GM18907 (cell line): ENCODE data around the gene ANXA1.

Experiments
- ATAC-seq: cut with Tn5 transposase; IDR thresholded peaks from one replicate; pipeline ENCODE4 v1.9.1; 2021; ENCODE audit warnings: mild to moderate bottlenecking, moderate library complexity; ENCODE audit not compliant: unreplicated experiment

Gene ANXA1

GRCh38 chr9:73151653-73152542 is at the start of gene ANXA1:
Gene ANXA1 (plus strand): TSS chr9:73151865. CDS start chr9:73158536, 6,671 bp downstream.
- no peak for ATAC-seq

GRCh38 chr9:73104342-73104741 is 47.3 kb upstream of the ANXA1 start:
- no peak for ATAC-seq

GRCh38 chr9:73104921-73105320 is 46.7 kb upstream of the ANXA1 start:
- ATAC-seq: no peak

GRCh38 chr9:73107489-73108069 is 44.1 kb upstream of the ANXA1 start:
- ATAC-seq: peak; percentile 93

- ATAC-seq: no peak
Measured at GRCh38 chr9:73114058-73114457, 37.6 kb upstream of the ANXA1 start.

- no peak for ATAC-seq
Measured at GRCh38 chr9:73114958-73115357, 36.7 kb upstream of the ANXA1 start.

- ATAC-seq: no peak
Measured at GRCh38 chr9:73116031-73116430, 35.6 kb upstream of the ANXA1 start.

- no peak for ATAC-seq
Measured at GRCh38 chr9:73116880-73117279, 34.8 kb upstream of the ANXA1 start.

- no peak for ATAC-seq
Measured at GRCh38 chr9:73118286-73118685, 33.4 kb upstream of the ANXA1 start.

GRCh38 chr9:73118898-73119554 is 32.6 kb upstream of the ANXA1 start:
- no peak for ATAC-seq

GRCh38 chr9:73121375-73121935 is 30.2 kb upstream of the ANXA1 start:
- no peak for ATAC-seq

GRCh38 chr9:73125651-73126050 is 26.0 kb upstream of the ANXA1 start:
- ATAC-seq: no peak

- no peak for ATAC-seq
Measured at GRCh38 chr9:73129941-73130685, 21.6 kb upstream of the ANXA1 start.

GRCh38 chr9:73131461-73131860 is 20.2 kb upstream of the ANXA1 start:
- no peak for ATAC-seq

GRCh38 chr9:73132034-73132776 is 19.5 kb upstream of the ANXA1 start:
- peak; percentile 96 for ATAC-seq

- ATAC-seq: no peak
Measured at GRCh38 chr9:73133022-73133651, 18.5 kb upstream of the ANXA1 start.

- peak; percentile 52 for ATAC-seq
Measured at GRCh38 chr9:73133921-73134407, 17.7 kb upstream of the ANXA1 start.

- ATAC-seq: no peak
Measured at GRCh38 chr9:73135394-73135793, 16.3 kb upstream of the ANXA1 start.

GRCh38 chr9:73137286-73137899 is 14.3 kb upstream of the ANXA1 start:
- ATAC-seq: no peak
